HepG2 (cell line): Measurements from ENCODE around the gene MROH2A. TPM values are rescaled to one million over a fixed set of nuclear protein-coding genes. Genes with fewer than 3 reads are reported as not detected.

Source experiments
- AFF4 ChIP-seq: sonication (generic); formaldehyde crosslinking; IDR thresholded peaks from 2 replicates; pipeline ENCODE4 v1.4.0; 2020; ENCODE audit warnings: missing genetic modification reagents
- BHLHE40 ChIP-seq: IDR thresholded peaks from 2 replicates; pipeline ENCODE4 v1.6.1; 2011; ENCODE audit warnings: low read length, improper control_type of control experiment
- CHD2 ChIP-seq: IDR thresholded peaks from 2 replicates; pipeline ENCODE4 v1.6.1; 2011; ENCODE audit warnings: low read depth, low read length, improper control_type of control experiment
- GRHL1 ChIP-seq: sonication (generic); formaldehyde crosslinking; conservative IDR thresholded peaks from 2 replicates; pipeline ENCODE4 v1.8.0; 2022; ENCODE audit warnings: missing genetic modification reagents
- IKZF1 ChIP-seq: fragments of 450-650 bp; IDR thresholded peaks from 2 replicates; pipeline ENCODE4 v1.7.1; 2016
- MTERF4 ChIP-seq: sonication (generic); formaldehyde crosslinking; IDR thresholded peaks from 2 replicates; pipeline ENCODE4 v1.8.0; 2023; ENCODE audit warnings: mild to moderate bottlenecking, missing genetic modification reagents
- MYPOP ChIP-seq: sonication (generic); formaldehyde crosslinking; IDR thresholded peaks from 2 replicates; pipeline ENCODE4 v1.8.1; 2023; ENCODE audit warnings: mild to moderate bottlenecking, moderate library complexity, missing genetic modification reagents
- TEAD3 ChIP-seq: optimal IDR thresholded peaks from 2 replicates; pipeline ENCODE3; 2016; ENCODE audit warnings: borderline replicate concordance
- ZNF280B ChIP-seq: sonication (generic); formaldehyde crosslinking; IDR thresholded peaks from 2 replicates; pipeline ENCODE4 v1.5.0; 2020; ENCODE audit warnings: missing genetic modification reagents, mild to moderate bottlenecking, borderline replicate concordance
- polyA plus RNA-seq, 8 experiments: library from polyadenylated mRNA; depleted of rRNA in 3 of 8; stranded (reverse) in 7 of 8; unstranded in 1 of 8; fragments of >200 nt; fragmentation: Illumina TruSeq in 4 of 8; extraction: Trizol in 4 of 8; gene quantifications; 2 replicates each; pipeline versions ENCODE4 v1.2.1 to v1.2.3, GENCODE V29; 2011 to 2016; ENCODE audit warnings: low read depth in 4 of 8, missing spikeins in 1 of 8, mixed read lengths in 1 of 8; ENCODE audit not compliant: insufficient read depth in 1 of 8
- total RNA-seq, 5 experiments: library from RNA; depleted of rRNA; stranded (reverse); fragments of >200 nt; fragmentation: Illumina TruSeq; extraction: Trizol; gene quantifications; 2 replicates each; pipeline ENCODE4 v1.2.3, GENCODE V29; 2016; ENCODE audit warnings: low read depth in 1 of 5

The MROH2A gene
- total and polyA plus RNA-seq, 2 of the 13 experiments (the other 11 are each of a cell fraction or from before 2014, with no cell fraction given): 0.03 to 0.04 TPM

- TF ChIP-seq GRHL1 (no peak), CHD2 (no peak), BHLHE40 (no peak), IKZF1 (no peak), MYPOP (CRISPR knock-in tag) (no peak), TEAD3 (CRISPR knock-in tag) (no peak), AFF4 (no peak), MTERF4 (no peak), ZNF280B (CRISPR knock-in tag) (no peak)
Measured at GRCh38 chr2:233845301-233846060, 67.4 kb downstream of the MROH2A start (continued).
